ENCODE data around the gene THSD7B.

DNA sequence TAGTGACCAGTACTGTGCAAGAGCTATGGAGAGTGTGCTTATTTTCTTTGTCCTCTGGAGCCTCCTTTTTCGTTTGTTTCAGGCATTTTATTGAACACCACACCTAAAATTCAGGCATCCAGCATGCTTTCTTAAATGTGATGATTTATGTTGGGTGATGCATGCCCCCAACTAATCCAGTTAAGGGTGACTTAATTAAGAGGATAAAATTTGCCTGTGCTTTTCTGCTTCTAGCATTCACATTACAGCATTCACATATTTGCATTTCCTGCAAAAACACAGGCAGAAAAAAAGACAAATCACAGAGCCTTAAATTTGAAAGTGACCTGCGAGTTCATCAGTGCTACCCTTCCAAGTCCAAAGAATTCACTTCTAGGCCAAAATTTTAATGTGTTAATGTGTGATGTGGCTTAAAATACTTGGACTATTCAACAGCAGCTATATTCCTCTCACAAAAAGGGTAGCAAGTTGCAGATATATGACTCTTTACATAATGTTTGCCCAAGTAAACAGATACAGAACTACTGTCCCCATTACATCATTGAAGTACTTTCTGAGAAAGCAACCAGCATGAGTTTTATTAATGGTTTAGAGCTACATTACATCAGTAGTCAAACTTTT is 286.5 kb downstream of the THSD7B start:
- TF ChIP-seq POLR2A (IDR thresholded peaks at IDR 0.05; ENCODE audit: low read length) (no peak), GATA1 (IDR thresholded peaks at IDR 0.05; ENCODE audit: low read depth, low read length) (no peak)

Measured in erythroblast (primary cell).